ENCODE results near the gene TRO.

- TF ChIP-seq POLR2A (IDR thresholded peaks at IDR 0.05; ENCODE audit: low read depth, low read length), result no peak
- TF ChIP-seq POLR2AphosphoS5 (IDR thresholded peaks at IDR 0.05; ENCODE audit: low read depth, low read length), result no peak
- TF ChIP-seq TAF1 (IDR thresholded peaks at IDR 0.05; ENCODE audit: low read depth, low read length), result no peak
Measured at GRCh38 chrX:54977387-54977786, 56.8 kb downstream of the TRO start.
